SIG-M5 treated with dmso at 0.1 percent for 504 hours (cell line): Measurements from ENCODE around the gene SHD.

Experiments used
- DNase-seq: peaks from one replicate; lab custom pipeline; 2025; ENCODE audit not compliant: unreplicated experiment; lab: John Stamatoyannopoulos, UW

Gene SHD

DNA sequence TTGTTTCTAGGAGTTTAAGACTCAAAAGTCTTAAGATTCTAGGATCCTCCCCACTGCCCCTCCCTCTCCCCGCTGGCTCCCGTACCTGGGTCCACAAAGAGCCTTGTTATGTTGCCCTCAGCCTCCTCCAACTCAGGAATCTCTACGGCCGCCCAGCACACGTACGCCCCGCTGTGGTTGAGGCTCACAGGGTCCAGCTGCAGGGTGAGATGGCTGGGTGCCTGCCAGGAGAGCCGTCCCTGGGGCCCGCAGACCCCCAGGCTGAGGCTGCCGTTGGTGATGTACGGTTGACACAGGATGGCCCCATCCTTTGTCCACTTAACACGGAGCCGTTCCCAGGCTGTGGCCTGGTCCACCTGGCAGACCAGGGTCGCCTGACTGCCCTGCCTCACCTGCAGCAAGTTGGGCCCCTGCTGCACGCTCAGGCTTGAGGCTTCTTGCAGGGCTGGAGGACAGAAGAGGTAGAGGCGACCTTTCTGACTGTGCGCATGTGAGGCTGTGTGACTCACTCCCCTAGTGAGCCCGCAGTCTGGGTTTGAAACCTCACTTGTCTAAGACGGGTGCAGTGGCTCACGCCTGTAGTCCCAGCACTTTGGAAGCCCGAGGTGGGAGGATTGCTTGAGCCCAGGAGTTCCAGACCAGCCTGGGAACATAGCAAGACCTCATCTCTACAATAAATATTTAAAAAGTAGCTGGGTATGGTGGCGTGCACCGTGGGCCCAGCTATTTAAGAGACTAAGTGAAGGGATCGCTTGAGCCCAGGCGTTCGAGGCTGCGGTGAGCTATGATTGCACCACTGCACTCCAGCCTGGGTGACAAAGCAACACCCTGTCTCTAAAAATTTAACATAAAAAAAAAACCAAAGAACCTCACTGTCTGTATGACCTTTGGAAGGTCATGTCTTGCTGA is 19.1 kb downstream of the SHD start:
- no peak for DNase-seq

DNA sequence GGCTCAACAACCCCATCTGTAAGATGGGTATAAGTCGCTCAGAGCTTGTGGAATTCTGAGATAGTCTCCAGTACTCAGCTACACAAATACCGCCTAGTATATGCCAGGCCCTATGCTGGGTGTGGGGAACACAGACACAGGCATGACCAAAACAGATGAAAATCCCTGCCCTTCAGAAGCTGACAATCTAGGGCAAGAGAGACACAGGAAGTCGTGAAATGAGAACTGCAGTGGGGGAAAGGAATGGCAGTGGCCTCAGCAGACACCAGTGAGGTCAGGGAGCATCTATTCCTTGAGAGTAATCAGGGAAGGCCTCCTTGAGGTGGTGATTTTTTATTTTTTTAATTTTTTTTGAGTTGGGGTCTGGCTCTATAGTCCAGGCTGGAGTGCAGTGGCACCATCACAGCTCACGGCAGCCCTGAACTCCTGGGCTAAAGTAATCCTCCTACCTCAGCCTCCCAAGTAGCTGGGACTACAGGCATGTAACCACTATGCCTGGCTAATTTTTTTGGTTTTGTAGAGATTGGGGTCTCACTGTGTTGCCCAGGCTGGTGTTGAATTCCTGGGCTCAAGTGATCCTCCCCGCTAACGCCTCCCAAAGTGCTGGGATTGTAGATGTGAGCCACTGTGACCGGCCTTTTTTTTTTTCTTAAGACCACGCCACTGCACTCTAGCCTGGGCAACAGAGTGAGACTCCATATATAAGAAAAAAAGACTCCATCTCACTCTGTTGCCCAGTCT is 19.9 kb downstream of the SHD start:
- no peak for DNase-seq

DNA sequence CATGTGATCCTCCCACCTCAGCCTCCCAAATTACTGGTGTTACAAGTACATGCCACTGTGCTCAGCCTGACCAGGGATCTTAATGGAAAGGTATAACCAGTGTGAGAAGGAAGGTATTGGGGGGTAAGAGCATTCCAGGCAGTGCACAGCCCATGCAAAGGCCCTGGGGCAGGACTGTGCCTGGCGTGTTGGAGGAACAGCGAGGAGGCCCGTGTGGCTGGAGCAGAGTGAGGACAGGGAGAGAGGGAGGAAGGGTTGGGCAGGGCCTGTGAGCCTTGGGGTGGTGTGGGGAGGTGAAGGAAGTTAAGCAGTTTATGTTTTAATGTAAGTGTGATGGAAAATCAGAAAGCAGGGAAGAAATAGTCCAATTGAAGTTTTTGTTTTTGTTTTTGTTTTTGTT is 21.5 kb downstream of the SHD start:
- DNase-seq = no peak

DNA sequence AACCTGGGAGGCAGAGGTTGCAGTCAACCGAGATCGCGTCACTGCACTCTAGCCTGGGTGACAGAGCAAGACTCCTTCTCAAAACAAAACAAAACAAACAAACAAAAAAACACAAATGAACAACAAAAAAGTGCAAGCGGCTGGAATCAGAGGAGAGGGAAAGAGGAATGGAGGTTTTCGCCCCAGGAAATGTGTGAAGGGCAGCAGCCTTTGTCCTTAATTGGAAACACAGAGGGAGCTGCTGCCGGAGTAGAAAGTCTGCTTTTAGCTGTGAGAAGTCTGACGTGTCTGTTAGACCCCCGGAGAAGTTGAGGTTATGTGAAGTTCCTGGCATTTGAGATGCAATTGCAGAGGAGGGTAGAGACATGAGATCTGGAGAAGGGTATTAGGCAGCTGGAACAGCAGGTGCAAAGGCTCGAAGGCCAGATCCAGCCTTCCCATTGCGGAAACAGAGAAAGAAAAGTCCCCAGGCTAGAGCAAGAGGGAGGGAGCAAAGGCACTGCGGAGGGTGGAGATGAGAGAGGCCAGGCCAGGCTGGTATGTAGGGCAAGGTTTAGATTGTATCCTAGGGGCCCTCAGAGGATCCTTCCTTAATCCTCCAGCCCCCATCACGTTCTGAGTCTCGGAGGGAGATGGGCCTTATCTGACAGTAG is 22.6 kb downstream of the SHD start:
- DNase-seq = no peak

DNA sequence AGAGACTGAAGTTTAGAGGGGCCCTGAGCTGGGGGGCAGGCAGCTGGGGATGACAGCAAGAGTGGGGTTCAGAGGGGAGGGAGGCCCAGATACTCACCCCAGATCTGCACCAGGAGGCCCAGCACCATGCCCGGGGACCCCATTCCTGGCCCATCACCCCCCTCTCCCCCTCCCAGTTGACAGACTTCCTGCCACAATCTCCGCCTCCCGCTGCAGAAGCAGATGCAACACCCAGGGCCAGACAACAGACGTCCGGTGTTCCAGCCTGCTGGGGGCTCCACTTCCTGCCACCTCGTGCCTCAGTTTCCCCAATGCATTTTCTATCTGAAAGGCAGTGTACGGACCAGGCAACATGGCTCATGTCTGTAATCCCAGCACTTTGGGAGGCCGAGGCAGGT is 23.2 kb downstream of the SHD start, which contains the start of gene TMIGD2:
TSS of gene TMIGD2 (minus strand) at position 147 of the 398 bp plus-strand sequence. CDS start at position 143, 4 bp downstream.
- DNase-seq = no peak

DNA sequence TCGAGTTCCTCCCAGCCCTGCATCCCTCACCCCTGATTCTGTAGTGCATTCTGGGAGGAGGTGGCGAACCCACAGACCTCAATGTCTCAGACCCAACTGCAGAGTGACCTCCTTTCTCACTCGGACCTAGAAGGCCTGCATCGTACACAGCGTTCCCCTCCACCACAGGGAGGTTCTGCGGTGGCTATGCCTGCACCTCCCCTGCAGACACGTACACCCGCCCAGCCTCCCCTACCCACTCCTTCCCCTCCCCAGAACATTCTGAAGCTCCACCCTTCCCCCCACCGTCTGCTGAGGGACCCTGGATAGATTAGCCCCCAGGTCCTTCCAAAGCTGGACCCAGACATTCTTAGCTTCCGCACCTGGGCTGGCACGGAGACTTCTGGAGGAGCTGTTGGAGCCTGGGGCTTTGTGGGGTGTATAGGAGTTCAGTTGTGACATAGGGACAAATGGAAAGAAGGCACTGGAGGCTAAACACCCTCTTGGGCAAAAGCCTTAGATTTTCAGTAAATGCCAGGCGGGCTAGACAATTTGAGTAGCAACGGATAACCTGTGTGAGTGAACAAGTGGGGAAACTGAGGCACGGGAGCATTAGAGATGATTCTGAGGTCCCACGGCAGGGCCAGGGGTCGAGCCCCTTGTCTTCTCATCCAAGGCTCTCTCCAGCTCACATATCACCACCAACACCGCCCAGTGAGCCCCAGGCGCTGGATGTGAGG is 24.9 kb downstream of the SHD start:
- no peak for DNase-seq

DNA sequence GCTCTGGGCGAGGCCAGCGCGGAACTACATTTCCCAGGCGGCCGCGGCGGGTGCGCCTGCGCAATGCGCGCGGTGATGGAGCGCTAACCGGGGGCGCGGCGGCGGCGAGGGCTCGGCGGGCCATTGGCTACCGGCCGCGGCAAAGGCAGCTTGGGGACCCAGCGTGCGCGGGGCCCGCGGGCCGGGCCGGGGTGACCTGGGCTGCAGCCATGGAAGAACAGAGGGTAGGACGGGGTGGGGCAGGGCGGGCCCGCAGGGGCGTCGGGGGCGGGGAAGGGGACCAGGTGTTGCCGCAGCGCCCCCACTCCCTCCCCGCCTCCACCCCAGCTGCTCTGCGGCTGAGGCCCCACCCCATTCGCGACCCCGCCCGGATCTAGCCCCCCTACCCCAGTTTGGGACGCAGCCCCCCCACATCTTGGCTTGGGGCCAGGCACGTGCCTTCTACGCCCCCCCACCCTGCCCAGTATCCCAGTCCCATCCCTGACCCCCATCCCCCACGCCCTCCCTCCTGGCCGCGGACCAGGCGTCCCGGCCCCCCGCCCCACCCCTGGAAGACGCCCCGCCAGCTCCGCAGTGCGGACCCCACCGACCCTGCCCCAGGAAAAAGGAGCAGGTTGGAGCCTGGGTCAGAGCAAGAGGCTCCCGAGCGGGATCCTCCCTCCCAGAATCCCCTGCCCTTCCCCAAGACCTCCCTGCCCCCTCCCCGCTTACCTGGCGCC is 25.6 kb downstream of the SHD start, which contains the start of gene FSD1:
TSS of gene FSD1 (plus strand) at position 61 of the 719 bp plus-strand sequence. CDS start at position 210, 149 bp downstream.
- DNase-seq = peak; percentile 16

DNA sequence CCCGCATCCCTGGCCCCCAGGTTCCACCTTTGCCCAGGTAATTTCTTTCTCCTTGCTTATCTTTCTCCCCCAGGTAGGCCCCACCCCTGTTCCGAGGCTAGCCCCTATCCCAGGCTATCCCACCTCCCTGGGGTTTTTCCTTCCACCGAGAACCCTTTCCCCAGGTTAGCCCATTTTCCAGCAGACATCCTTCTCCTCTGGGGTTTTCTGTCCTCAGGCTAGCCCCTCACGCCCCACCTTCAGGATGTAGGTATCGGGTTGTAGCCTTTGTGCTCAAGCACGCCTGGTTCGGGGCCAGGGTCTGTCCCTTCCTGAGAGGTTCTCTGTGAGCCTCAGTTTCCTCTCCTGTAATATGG is 26.2 kb downstream of the SHD start:
- no peak for DNase-seq

DNA sequence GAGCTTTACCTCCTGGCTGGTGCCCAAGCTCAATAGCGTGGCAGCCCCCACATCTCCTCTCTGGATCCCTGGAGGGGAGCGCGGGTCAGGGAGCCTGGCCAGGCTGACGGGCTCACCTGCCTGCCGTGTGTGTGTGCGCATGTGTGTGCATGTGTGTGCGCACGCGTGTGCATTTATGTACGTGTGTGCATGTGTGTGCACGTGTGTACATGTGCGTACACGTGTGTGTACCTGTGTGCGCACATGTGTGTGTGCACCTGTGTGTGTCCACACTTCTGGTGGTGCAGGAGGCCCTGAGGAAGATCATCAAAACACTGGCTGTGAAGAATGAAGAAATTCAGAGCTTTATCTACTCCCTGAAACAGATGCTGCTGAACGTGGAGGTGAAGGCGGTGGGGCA is 26.6 kb downstream of the SHD start:
- DNase-seq = no peak

DNA sequence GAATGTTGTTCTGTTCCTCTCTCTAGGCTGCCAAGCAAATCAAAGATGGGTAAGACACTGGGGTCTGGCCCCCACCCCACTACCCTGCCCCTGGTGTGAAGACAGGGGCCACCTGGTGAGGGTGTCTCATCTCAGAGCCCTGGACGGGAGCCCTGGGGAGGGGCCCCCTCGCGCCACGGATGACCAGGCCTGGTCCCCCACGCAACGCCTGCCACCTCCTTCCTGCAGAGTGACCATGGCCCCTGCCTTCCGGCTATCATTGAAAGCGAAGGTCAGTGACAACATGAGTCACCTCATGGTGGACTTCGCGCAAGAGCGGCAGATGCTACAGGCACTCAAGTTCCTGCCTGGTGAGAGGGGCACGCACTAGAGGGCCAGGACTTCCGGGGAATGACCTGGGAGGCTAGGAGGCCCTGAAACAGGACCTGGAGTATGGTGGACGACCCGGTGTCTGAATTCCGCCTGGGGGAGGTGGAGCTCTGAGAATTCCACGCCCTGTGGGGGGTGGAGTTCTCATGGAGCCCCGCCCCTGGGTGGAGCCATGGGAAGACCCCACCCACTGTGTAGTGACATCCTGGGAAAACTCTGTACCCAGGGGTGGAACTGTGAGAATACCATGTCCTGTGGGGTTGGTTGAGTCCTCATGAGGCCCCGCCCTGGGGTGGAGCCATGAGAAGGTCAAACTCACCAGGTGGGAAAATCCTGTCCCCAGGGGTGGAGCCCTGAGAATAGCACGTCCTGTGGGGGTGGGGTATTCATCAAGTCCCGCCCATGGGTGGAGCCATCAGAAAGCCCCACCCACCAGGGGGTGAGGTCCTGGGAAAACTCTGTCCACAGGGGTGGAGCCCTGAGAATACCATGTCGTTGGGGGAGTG is 31.4 kb downstream of the SHD start:
- no peak for DNase-seq

DNA sequence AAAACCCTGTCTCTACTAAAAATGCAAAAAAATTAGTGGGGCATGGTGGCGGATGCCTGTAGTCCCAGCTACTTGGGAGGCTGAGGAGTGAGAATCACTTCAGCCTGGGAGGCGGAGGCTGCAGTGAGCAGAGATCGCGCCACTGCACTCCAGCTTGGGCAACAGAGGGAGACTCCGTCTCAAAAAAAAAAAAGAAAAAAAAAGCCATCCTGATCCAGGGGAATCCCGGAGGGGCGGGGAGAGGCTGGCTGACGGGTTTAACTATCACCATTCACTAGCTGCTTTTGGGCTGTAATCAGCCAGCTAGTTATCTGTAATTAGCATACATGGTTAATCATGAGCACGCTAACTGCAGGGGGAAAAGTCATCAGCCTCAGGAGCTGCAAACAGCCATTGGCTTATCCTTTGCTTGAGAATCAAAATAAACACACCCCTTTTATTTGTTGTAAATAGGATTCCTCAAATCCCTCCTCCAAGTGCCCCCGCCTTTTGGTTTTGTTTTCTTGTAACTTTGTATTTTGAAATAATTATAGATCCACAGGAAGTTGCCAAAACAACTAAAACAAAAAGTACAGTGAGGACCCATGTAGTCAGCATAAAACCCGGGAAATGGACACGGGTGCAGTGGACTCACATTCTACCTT is 34.9 kb downstream of the SHD start:
- DNase-seq = no peak

DNA sequence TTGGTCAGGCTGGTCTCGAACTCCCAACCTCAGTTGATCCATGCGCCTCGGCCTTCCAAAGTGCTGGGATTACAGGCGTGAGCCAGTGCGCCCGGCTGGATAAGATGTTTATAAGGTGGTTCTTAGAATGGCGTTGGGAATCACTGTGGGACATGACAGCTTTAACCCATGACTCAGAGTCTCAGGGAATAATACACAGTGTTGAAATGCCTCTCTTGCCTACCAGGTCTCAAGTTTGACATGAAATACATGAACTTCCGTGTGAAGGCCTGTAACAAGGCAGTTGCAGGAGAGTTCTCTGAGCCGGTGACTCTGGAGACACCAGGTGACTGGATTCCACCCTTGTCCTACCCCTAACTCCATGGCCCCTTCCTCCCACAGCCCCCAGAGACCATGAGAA is 37.9 kb downstream of the SHD start:
- DNase-seq = no peak

DNA sequence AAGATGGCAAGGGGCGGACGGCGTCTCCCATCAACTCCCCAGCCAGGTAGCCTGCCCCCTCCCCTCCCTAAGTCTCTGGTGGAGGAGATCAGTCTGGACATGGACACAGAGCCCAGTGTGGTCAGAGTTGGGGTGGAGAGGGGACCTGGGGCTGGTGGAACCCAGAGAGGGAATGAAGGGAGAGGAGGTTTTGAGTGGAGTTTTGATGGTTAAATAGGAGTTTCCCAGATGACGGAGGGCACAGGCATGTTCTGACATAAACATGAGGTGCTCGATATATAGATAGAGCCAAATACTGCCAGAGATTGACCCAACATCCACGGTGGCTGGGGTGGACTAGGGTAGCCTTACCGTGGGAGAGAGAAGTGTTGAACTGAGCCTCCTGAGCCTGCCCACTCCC is 39.4 kb downstream of the SHD start:
- DNase-seq = no peak

DNA sequence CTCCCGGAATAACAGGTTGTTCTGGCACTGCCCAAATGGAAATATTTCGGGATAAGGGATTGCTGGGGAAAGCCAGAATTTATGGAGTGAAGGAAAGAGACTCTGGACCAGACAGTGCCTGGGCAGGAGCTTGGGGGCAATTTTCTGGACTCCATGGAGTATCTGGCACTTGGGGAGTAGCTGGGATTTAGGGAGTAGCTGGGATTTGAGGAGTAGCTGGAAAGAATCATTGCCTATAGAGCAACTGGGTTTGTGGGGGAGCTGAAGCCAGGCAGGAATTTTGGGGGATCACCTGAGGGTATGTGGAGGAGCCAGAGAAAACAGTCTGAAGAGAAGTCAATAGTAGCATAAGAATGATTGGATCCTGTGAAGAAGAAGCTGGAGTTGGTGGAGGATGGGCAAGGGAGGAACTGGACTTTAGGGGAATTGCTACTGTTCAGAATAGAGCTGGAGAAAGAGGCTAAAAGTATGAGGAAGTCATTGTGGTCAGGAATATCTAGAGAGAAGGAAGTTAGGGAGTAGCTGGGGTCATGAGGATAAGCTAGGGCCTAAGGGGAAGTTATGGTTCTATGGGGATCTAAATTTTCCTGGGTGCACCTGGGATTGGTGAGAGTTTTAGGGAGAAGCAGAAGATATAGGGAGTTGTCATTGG is 40.1 kb downstream of the SHD start:
- DNase-seq = no peak

DNA sequence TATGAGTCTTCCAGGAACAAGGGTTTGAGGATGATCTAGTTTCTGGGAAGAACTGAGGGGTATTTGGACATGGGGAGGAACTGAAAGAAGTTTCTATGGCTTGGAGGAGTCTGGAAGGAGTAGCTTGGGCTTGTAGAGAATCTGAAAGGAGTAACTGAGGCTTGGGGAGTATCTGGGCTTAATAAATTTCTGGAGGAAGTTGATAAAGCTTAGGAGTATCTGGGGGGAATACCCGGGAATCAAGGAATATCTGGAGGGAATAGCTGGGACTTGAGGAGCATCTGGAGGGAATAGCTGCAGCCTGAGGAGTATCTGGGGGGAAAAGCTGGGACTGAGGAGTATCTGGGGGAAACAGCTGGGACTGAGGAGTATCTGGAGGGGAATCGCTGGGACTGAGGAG is 41.4 kb downstream of the SHD start:
- no peak for DNase-seq

DNA sequence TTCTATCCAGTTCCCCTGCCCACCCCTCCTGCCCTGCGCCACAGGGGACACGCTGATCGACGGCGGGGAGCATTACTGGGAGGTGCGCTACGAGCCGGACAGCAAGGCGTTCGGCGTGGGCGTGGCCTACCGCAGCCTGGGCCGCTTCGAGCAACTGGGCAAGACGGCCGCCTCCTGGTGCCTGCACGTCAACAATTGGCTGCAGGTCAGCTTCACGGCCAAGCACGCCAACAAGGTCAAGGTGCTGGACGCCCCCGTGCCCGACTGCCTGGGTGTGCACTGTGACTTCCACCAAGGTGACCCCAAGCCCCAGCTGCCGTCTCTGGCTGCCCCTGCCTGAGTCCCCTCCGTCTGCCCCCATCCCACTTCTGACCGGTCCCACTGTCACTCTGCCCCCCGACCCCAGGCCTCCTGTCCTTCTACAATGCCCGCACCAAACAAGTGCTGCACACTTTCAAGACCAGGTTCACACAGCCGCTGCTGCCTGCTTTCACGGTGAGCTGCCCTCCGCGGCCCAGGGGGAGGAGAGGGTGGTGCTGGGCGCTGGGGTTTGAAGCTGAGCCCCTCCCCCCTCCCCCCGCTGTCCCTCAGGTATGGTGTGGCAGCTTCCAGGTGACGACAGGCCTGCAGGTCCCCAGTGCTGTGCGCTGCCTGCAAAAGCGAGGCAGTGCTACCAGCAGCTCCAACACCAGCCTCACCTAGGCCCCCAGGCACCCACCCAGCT is 44.0 kb downstream of the SHD start:
- no peak for DNase-seq

DNA sequence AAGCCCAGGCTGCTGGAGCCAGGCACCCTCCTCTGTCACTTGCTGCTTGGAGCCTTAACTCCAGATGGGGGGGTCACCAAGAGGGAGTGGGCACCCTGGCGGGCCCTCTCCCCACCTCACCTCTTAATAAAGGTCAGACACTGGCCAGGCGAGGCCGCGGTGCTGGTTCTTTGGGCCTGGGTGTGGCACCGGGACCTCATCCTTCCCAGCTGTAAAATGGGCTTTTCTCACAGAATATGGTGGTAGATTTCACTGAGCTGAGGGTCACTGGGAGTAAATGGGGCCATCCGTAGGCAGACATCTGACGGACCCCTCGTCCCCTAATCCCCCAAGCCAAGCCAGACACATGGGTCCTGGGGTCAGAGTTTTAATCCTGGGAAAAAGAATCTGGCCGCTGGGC is 44.6 kb downstream of the SHD start:
- no peak for DNase-seq

DNA sequence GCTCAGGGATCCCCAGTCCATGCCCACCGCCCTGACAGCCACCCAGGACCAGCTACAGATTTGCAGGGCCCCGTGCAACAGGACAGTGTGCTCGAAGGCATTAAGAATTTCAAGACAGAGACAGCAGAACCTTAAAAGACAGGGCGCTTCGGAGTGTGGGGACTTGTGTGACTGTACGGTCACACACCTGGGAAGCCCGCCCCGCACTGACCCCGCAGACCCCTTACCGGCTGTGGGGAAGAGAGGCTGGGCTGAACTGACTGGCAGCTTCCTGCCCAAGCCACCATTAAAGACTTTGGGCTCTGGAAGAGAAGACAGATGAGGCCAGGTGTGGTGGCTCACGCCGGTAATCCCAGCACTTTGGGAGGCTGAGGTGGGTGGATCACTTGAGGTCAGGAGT is 45.2 kb downstream of the SHD start:
- no peak for DNase-seq
